Stimulated activated CD8-positive, alpha-beta memory T cell treated with anti-CD3 and anti-CD28 coated beads, Interleukin-4, amount 100 ng/mL, for 4 hours (primary cell): ENCODE results near the gene FLII.

ENCODE experiments used
- DNase-seq, 2 donors: peaks; one replicate each; pipeline ENCODE4 v3.0.0-alpha.2; 2020; ENCODE audit warnings: low read depth in 2 of 2, low spot score in 1 of 2

FLII gene

GRCh38 chr17:18260332-18261145 is 2.0 kb upstream of the FLII start, which contains the start of gene MIEF2:
Gene MIEF2, plus strand, starts transcription at chr17:18260662. Its CDS starts 2,059 bp downstream, at chr17:18262721.
- DNase-seq = peak; percentile 78 to 86

GRCh38 chr17:18259621-18260331 is 1.2 kb upstream of the FLII start:
- no peak for DNase-seq

DNA sequence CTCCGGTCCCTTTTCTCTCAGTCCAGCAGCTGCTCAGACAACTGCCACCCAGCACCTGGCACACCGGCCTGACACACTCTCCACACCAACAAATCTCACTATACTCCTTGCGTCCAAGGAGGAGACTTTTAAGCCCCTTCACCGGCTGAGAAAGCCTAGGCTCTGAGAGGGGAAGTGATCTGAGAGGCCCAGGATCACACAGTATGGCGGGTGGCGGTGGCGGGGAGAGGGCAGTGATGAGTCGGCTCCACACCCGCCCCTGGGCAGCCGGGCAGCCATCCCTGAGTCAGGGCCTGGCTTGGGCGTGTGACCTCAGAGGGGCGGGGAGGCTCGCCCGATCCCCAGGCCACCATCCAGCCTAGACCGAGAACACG is 569 bp downstream of the FLII start:
- no peak for DNase-seq

DNA sequence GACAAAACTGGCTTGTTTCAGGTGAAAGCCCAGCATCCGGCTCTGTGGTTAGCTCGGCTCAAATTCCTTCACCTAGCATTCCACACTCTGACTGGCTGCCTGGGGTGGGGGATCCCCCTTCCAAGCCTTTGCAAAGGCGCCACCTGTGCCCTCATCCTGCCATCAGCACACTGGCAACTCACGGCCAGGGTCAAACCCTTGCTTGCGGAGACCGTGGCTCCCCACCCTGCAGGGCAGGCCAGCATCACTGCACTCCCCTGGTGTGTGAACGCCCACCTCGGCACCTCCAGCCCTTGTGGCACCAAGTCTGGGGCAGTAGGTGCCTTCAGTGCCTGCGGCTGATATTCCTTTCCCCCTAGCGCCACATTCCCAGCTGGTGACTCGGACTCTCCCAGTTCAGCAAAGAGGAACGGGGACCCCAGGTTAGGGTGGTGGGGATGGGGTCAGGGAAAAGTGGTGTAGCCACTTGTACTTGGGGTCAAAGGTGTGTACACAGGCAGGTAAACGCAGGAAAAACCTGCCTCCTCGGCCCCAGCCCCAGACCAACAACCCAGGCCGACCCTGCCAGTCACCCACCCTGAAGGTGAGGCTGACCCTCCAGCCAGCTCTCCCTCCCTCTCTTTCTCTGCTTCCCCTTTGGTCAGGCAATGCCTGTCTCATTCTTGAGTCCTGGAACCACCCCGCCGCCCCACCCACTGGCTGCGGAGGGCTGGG is 1.1 kb downstream of the FLII start:
- DNase-seq = no peak

DNA sequence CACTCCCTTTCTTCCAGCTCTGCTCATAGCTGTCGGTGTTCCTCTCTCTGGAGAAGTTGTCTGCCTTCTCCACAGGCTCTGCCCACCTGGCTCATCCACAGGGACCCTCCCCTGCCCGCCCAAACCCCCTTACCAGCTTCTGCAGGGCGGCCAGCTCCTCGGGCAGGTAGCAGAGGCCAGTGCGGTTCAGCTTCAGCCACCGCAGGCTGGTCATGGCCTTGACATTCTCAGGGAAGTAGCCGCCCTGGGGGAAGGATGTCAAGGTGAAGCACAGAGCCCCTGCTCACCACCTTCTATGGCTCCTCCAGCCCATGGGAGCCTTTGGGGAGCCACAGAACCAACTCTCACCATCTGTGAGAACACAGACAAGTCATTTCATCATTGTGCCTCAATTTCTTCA is 1.8 kb downstream of the FLII start:
- DNase-seq = no peak

DNA sequence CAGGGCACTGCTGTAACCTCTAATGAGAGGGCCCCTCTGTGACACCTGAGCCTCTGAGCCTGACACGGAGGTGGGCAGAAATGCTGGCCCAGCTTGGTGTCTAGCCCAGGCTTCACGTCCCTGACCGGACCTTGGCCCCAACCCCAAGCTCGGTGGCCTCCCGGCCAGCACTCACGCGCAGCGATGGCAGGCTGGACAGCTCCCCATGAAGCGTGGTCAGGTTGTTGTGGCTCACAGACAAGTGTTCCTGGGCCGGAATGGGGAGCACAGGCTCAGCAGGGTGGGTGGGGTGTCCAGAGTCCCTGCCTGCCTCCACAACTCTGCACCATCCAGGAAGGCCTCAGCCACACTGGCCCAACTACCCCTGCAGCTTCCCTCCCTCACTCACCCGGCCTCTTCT is 2.2 kb downstream of the FLII start:
- DNase-seq = no peak

DNA sequence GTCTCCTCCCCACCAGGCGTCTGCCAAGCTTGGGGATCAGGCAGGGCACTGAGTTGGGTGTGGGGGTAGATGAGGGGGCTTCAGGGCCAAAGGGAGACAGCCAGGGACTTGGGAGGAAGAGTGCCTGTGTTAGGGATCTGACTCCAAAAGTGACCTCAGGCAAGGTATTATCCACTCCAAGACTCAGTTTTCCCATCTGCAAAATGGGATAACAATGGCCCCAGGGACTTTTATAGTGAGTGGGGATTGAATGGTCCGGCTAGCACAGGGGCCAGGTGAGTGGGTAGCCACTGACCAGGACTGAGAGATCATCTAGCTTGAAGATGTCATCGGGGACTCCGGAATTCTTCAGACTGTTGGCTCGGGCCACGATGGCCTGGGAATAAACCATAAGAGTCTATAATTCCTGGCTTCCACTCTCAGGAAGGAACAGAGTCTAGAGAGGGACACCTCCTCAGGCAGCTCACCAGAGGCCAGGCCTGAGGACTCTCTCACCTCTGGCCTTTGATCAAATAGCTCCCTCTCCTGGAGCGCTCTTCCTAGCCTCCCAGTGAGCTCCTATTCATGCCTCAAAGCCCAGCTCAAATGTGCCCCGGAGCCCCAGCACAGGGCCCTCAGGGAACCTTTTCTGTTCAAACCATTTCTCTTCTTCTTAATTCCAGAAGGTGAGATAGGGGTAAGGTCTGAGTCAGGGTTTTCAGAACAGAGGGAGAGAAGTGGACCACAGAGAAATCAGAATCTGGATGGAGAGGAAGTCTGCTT is 3.5 kb downstream of the FLII start:
- DNase-seq = no peak

DNA sequence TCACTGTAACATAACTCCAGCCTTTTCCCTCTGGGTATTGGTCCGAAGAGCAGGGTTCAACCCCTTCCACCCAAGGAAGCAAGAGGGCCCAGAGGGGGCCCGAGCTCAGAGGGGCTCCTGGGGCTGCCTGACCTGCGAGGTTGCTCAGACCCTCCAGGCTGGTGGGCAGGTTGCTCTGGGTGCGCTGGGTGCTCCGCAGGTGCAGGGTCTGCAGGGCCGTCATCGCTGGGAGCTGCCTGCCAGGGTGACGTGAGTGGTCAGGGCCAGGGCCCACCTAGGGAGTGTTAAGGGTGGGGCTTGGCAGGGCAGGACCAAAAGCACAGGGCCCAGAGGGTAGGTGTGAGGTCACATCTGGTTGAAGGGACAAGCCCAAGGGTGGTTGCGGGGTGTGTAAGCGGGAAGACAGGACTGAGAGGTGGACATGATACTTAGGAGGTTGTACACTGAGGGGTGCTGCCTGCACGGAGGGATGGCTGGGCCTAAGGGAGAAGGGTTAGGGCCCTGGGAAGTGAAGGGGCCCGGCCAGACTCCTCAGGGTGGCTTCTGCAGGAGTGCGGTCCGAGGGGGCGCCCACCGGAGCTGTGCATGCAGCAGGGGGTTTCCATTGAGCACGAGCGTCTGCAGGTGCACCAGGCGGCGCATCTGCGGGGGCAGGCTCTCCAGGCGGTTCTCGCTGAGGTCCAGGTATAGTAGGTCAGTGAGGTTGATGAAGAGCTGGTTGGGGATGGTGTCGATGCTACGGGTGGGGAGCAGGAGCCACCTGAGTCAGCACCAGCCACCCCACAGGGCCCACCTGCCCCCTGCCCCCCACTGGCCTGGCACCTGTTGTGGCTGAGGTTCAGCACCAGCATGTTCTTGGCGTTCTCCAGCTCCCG is 4.4 kb downstream of the FLII start:
- no peak for DNase-seq

GRCh38 chr17:18253187-18253884 is 5.2 kb downstream of the FLII start:
- no peak for DNase-seq

GRCh38 chr17:18252160-18252559 is 6.4 kb downstream of the FLII start:
- no peak for DNase-seq

GRCh38 chr17:18251204-18251603 is 7.3 kb downstream of the FLII start:
- DNase-seq = no peak

- DNase-seq = no peak
Observed at GRCh38 chr17:18250708-18251107, 7.8 kb downstream of the FLII start.

DNA sequence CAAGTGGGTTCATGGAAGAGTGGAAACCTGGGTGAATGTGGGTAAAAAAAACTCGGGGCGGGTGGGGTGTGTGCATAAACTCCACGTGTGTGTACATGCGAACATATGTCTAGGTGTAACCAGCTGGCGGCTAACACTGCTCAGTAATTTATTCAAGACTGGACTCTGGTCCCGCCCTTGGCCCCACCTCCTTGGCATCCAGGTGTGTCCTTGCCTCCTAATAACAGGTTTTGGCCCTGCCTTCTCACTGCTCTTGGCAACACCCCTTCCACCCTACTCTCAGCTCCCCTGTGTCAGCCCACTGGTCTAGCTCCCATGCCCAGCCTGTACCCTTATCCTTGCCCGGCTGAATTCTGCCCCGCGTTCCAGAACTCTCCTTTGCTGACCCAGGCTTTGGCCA is 8.3 kb downstream of the FLII start:
- no peak for DNase-seq

DNA sequence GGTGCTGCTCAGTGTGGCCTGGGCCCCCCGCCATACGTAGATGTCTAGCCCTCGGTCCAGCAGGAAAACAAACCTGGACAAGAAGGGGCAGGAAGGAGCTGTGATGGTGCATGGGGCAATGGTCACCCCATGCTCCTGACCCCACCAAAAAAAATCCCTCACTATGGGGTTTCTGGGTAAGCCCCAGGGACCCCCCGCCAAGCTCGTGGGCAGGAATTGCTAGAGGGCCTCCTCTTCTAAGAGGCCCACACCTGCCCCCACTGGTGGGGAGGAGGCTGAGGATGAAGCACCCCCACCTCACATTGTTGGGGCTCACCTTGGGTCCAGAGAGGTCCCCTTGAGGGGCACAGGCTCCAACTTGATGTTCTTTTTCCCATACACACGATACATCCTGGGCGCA is 9.7 kb downstream of the FLII start:
- no peak for DNase-seq

DNA sequence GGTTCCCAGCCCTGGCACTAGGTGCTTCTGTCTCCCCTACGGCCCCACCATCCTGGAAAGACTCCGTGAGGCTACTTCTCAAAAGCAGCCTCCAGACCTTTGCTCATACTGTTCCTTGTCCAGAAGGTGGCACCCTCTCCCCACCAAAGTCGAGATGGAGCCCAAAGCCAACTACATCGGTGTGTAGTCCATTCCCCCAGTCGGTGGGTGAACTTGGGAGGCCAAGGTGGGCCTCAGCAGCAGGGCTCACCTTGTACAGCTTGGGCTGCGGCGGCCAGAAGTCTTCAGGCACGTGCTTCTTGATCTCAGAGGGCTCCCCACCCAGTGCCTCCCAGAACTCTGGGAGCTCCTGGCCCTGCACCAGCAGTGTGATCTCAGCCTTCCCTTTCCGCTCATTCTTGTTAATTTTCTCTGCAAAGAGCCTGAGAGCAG is 10.2 kb downstream of the FLII start:
- DNase-seq = no peak

- DNase-seq = no peak
Observed at GRCh38 chr17:18247613-18248001, 10.9 kb downstream of the FLII start.

DNA sequence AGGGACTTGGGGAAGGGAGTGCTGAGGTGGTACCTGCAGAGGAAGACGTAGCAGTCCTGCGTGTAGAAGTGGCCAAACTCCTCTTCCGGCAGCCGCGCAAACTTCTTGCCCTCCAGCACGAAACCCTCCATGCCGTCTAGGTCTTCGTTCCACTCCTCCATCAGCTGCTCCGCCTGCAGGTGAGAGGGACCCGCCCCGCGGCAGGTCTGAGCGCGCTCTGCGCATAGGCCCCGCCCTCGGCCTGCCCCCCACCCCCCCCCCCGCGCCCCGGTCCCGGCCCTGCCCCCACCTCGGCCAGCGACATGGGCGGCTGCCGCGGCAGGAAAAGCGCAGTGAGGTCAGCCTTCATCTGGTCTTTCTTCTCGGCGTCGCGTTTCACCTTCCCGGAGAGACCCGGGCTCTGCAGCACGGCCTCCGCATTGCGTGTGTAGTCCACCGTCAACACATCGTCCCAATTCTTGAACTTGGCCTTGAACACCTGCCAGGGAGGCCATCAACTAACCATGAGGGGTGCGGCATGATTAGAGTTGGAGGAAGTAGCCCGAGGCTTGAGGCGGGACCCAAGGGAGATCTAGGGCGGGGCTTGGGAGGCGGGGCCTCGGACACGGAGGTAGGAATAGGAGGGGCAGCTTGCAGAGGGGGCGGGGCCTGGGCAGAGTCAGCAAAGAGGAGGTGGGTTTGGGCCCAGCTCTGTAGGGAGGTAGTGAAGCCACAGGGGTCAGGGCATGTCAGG is 11.5 kb downstream of the FLII start:
- DNase-seq = no peak

GRCh38 chr17:18246109-18246725 is 12.3 kb downstream of the FLII start:
- no peak for DNase-seq
